A673 (cell line): ENCODE results near the gene LONP2.
"Not testable (repeated sequence)": the region's sequence is repeated elsewhere in the genome, so short reads cannot be mapped to it uniquely, and the experiment has no call there.

Source experiments
- EZH2 ChIP-seq: fragments of 200-600 bp; sonication (generic); IDR thresholded peaks from 2 replicates; pipeline ENCODE4 v1.6.1; 2017; ENCODE audit warnings: borderline replicate concordance, low read depth, mild to moderate bottlenecking, mixed read lengths, antibody characterized with exemption, low read length; ENCODE audit not compliant: poor library complexity, severe bottlenecking
- TF ChIP-seq, protein P1 (sequence below): fragments of 300-800, 200-600 bp; sonication (generic); conservative IDR thresholded peaks from 2 replicates; pipeline ENCODE4 v1.5.1; 2017; ENCODE audit warnings: low read depth, mild to moderate bottlenecking, antibody characterized with exemption, low read length, moderate library complexity, mixed read lengths

DNA sequence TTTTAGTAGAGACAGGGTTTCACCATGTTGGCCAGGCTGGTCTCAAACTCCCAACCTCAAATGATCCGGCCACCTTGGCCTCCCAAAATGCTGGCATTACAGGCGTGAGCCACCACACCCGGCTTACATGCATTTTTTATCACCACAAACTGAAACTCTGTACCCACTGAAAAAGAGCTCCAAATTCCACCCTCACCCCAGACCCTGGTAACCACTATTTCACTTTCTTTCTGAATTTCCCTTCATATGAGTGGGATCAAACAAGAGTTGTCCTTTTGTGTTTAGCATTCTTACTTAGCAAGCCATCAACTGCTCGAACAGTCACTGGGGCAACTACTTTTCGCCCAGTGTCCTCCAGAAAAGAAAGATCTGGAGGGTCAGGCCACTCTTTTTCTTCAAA lies 110.3 kb downstream of the LONP2 start:
- not testable (repeated sequence) for TF ChIP-seq EZH2
- TF ChIP-seq, protein P1, sequence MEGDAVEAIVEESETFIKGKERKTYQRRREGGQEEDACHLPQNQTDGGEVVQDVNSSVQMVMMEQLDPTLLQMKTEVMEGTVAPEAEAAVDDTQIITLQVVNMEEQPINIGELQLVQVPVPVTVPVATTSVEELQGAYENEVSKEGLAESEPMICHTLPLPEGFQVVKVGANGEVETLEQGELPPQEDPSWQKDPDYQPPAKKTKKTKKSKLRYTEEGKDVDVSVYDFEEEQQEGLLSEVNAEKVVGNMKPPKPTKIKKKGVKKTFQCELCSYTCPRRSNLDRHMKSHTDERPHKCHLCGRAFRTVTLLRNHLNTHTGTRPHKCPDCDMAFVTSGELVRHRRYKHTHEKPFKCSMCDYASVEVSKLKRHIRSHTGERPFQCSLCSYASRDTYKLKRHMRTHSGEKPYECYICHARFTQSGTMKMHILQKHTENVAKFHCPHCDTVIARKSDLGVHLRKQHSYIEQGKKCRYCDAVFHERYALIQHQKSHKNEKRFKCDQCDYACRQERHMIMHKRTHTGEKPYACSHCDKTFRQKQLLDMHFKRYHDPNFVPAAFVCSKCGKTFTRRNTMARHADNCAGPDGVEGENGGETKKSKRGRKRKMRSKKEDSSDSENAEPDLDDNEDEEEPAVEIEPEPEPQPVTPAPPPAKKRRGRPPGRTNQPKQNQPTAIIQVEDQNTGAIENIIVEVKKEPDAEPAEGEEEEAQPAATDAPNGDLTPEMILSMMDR = not testable (repeated sequence)
